ENCODE data around the gene CEP57L1. TPM values are rescaled to one million over a fixed set of nuclear protein-coding genes. Genes with fewer than 3 reads are reported as not detected.

The CEP57L1 gene
- total RNA-seq, 1 experiment from 2014 or later: 20.7 TPM

GRCh38 chr6:109051301-109052017, 43.8 kb upstream of the CEP57L1 start:
- intact Hi-C loops (cut with micrococcal nuclease): no loop called here
- RAD21 ChIA-PET (ENCODE audit: low non-redundant PET in 1 of 2, low total read pairs in 2 of 2, uncharacterized antibody in 2 of 2, unreplicated experiment in 2 of 2): no interaction called here
- POLR2A ChIA-PET: no interaction called here

More at GRCh38 chr6:109051301-109052017, 43.8 kb upstream of the CEP57L1 start:
- peaks cover 0 to 12% of the 10 kb centered on the region in 2 experiments; a peak in 2 of 4 replicates for H3K4me1 ChIP-seq (ENCODE audit: control insufficient read depth in 1 of 2, insufficient read depth in 2 of 2, low read length in 2 of 2)
- ATAC-seq (peak; percentile 40; the same call in 1 of the 2 replicates), DNase-seq (ENCODE audit: low read depth, low spot score) (no peak)
- no TSS peak for BruUV-seq (replicated peaks)
- no peaks in the 10 kb centered on the region for H3K9me3 ChIP-seq (ENCODE audit: control insufficient read depth in 1 of 2, insufficient read depth in 1 of 2, low read depth in 1 of 2, low read length in 2 of 2)
- H3K79me2 ChIP-seq (ENCODE audit: insufficient read depth, low read length): no peaks in the 10 kb centered on the region
- H3K4me3 ChIP-seq (replicated peaks in 1 of 2; ENCODE audit: low read depth in 1 of 2, low read length in 2 of 2): no peak overlapping the region
- H3K27me3 ChIP-seq (ENCODE audit: insufficient read depth, low read length): no peaks in the 10 kb centered on the region
- H2AFZ ChIP-seq (ENCODE audit: low read depth, low read length, poor library complexity, severe bottlenecking): no peak overlapping the region
- CTCF ChIA-PET: no interaction called here
- H3K9ac ChIP-seq (ENCODE audit: low read length): no peak overlapping the region
- H3K36me3 ChIP-seq (ENCODE audit: control insufficient read depth in 1 of 2, insufficient read depth in 2 of 2, low read length in 2 of 2): no peaks in the 10 kb centered on the region
- H3K4me2 ChIP-seq (ENCODE audit: low read length): no peak overlapping the region
- H3K27ac ChIP-seq (ENCODE audit: low read depth, low read length): no peak overlapping the region
- no peaks in the 10 kb centered on the region for H4K20me1 ChIP-seq (ENCODE audit: insufficient read depth)
- no peak for TF ChIP-seq MAX (IDR thresholded peaks at IDR 0.05)
- TF ChIP-seq TCF7L2 (IDR thresholded peaks at IDR 0.05; ENCODE audit: borderline replicate concordance, extremely low read depth, insufficient read depth, insufficient read length): no peak
- no peak for TF ChIP-seq POLR2A (IDR thresholded peaks at IDR 0.05; ENCODE audit: borderline replicate concordance, extremely low read depth, insufficient read depth, insufficient read length)
- no peak for TF ChIP-seq EZH2phosphoT487 (IDR thresholded peaks at IDR 0.05; ENCODE audit: borderline replicate concordance)
- no peak for TF ChIP-seq ATF3 (IDR thresholded peaks at IDR 0.05)
- TF ChIP-seq ZBTB33 (IDR thresholded peaks at IDR 0.05; ENCODE audit: extremely low read depth, insufficient replicate concordance, low read length): no peak
- TF ChIP-seq ZNF274 (IDR thresholded peaks at IDR 0.05; ENCODE audit: low read depth, low read length): no peak
- no peak for TF ChIP-seq RAD21 (IDR thresholded peaks at IDR 0.05; ENCODE audit: low read depth)
- no peak for TF ChIP-seq EGR1 (IDR thresholded peaks at IDR 0.05; ENCODE audit: low read depth)
- no peak for TF ChIP-seq CBX3 (IDR thresholded peaks at IDR 0.05; ENCODE audit: low read depth)
- TF ChIP-seq JUND (IDR thresholded peaks at IDR 0.05): no peak
- TF ChIP-seq CEBPB (IDR thresholded peaks at IDR 0.05; ENCODE audit: low read depth): no peak
- no peak for TF ChIP-seq ELF1 (IDR thresholded peaks at IDR 0.05; ENCODE audit: borderline replicate concordance, low read depth)
- no peak for TF ChIP-seq YY1 (IDR thresholded peaks at IDR 0.05; ENCODE audit: extremely low read depth, insufficient replicate concordance, low read depth, low read length)
- no peak for TF ChIP-seq ZFX (IDR thresholded peaks at IDR 0.05)
- TF ChIP-seq REST (IDR thresholded peaks at IDR 0.05; ENCODE audit: low read depth): no peak
- no peaks in the 10 kb centered on the region for H3K9me2 ChIP-seq (ENCODE audit: insufficient read depth)

Data from HCT116 (cell line).